ENCODE results near the gene SLC14A1. TPM values are rescaled to one million over a fixed set of nuclear protein-coding genes. Genes with fewer than 3 reads are reported as not detected.
A peak's percentile ranks its signal among the peaks of the same experiment; 100 is the strongest.

Gene SLC14A1
- total and polyA plus RNA-seq, 10 donors = 3.4 to 26.0 (median 9.2) TPM

DNA sequence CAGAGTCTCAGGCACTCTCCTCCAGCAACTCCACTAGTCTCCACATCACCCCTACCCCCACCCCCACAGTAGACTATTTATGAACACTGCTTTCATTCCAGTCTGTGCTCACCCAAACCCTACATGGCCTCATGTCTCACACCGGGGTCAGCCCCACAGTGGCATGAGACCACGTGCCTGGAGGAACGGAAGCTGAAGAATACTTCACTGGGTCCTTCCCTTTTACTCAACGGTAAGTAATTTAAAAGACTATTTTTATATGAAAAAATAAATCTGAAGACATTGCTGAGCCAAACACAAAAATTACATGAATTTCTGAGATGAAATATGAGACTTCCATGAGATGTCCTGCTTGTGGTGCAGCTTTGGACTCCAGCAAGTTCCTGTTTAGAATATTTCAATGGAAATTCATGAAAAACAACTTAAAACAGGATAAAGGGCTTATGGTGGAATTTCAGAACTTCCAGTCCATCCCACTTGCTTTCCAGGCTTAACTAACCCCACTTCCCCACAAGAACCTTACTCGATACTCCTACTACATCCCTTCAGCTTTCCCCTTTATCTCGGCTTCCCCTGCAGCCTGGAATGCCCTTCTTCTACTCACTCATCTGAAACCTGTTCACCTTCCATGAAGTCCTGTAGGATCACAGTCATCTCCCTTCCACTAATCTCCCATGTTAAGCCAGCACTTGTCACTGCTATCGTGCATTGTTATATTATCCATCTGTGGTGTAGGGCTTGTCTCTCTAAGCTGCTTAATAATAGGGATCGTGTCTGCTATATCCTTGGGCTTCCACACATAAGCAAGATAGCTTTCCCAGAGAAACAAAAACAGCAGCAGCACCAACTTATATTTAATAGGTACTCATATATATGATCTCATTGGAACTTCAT lies 47.9 kb downstream of the SLC14A1 start:
- TF ChIP-seq, protein P1, sequence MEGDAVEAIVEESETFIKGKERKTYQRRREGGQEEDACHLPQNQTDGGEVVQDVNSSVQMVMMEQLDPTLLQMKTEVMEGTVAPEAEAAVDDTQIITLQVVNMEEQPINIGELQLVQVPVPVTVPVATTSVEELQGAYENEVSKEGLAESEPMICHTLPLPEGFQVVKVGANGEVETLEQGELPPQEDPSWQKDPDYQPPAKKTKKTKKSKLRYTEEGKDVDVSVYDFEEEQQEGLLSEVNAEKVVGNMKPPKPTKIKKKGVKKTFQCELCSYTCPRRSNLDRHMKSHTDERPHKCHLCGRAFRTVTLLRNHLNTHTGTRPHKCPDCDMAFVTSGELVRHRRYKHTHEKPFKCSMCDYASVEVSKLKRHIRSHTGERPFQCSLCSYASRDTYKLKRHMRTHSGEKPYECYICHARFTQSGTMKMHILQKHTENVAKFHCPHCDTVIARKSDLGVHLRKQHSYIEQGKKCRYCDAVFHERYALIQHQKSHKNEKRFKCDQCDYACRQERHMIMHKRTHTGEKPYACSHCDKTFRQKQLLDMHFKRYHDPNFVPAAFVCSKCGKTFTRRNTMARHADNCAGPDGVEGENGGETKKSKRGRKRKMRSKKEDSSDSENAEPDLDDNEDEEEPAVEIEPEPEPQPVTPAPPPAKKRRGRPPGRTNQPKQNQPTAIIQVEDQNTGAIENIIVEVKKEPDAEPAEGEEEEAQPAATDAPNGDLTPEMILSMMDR (IDR thresholded peaks at IDR 0.05 in 8 of 11, conservative IDR thresholded peaks at IDR 0.05 in 3 of 11) = no peak
- no peak for TF ChIP-seq POLR2A (IDR thresholded peaks at IDR 0.05)
- no peak for TF ChIP-seq POLR2AphosphoS5 (IDR thresholded peaks at IDR 0.05)
- H3K27me3 ChIP-seq (replicated peaks in 1 of 7) = peaks cover 0 to 4% (median 0%) of the 10 kb centered on the region in 7 donors
- H3K4me3 ChIP-seq = no peak overlapping the region
- 80 to 92% (median 89%) methylated on average over 8 of the region's 8 CpGs for WGBS, 5 donors
- H3K36me3 ChIP-seq = no peaks in the 10 kb centered on the region
- no peaks in the 10 kb centered on the region for H3K9me3 ChIP-seq
- no peak for DNase-seq
- intact Hi-C loops (cut with DNase I; ENCODE audit: low total_unique reads) = no loop called here
- H3K27ac ChIP-seq = no peak overlapping the region
- peaks cover 0 to 29% (median 21%) of the 10 kb centered on the region in 6 donors for H3K4me1 ChIP-seq

DNA sequence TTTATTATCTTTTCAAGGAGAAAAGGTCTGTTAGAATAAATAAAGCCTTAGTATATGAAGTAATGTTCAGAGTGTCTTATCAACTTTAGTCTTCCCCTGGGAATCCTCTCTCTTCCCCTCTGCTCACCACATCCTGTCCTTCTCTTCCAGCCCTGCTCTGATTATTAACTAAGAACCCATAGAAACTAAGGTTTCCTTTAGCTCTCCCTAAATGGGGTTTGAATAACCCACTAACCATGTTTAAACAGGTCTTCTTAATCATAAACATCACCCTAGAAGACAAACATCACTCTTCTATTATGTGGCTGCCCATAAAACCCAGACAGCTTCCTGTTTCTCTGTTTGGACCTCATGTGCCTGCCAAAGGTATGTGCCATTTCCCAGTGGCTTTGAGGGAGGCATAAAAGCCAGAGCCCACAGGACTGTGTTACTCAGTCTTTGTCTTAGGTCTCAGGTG lies 50.1 kb downstream of the SLC14A1 start:
- Histone ChIP-seq H3K4me1 (peaks cover 0 to 29% (median 21%) of the 10 kb centered on the region in 6 donors), H3K9me3 (no peaks in the 10 kb centered on the region), H3K27ac (peak overlapping the region in 1 of 8 donors; percentile 2), H3K36me3 (no peaks in the 10 kb centered on the region), H3K27me3 (replicated peaks in 1 of 7) (peaks cover 0 to 4% (median 0%) of the 10 kb centered on the region in 7 donors), H3K4me3 (no peak overlapping the region)
- DNase-seq = no peak
- TF ChIP-seq, protein P1 (IDR thresholded peaks at IDR 0.05 in 8 of 11, conservative IDR thresholded peaks at IDR 0.05 in 3 of 11) = no peak
- TF ChIP-seq POLR2A (IDR thresholded peaks at IDR 0.05) = no peak
- no peak for TF ChIP-seq POLR2AphosphoS5 (IDR thresholded peaks at IDR 0.05)
- intact Hi-C loops (cut with DNase I; ENCODE audit: low total_unique reads) = no loop called here

DNA sequence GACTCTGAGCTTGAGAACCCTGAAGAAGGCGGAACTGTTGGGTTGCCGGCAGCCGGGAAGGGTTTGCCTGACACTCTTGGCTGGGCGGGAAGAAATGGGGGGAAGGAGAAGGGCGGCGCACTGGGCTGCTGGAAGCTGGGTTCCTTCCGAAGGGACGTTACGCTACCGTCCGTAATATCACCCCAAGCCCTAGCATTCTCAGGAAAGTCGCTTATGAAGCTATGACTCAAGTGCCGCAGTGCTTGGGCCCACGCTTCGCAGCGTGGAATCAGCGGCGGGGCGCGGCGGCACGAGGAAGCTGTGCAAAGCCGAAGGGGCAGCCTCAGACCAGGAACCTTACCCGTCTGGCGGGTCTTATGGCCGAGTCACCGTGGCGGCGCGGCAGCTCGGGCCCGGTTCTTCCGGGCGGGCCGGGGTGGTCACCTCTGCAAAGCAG lies 51.3 kb downstream of the SLC14A1 start:
- Histone ChIP-seq H3K36me3 (no peaks in the 10 kb centered on the region), H3K27me3 (replicated peaks in 1 of 7) (peaks cover 0 to 4% (median 0%) of the 10 kb centered on the region in 7 donors), H3K27ac (peak overlapping the region; percentile 39 to 82 (median 76)), H3K4me3 (peak overlapping the region; percentile 30 to 72 (median 46)), H3K4me1 (peaks cover 0 to 29% (median 21%) of the 10 kb centered on the region in 6 donors), H3K9me3 (no peaks in the 10 kb centered on the region)
- TF ChIP-seq POLR2A (IDR thresholded peaks at IDR 0.05) (no peak), POLR2AphosphoS5 (IDR thresholded peaks at IDR 0.05) (peak; percentile 77 to 83 (median 82))
- intact Hi-C loops (cut with DNase I; ENCODE audit: low total_unique reads) = no loop called here
- WGBS, 5 donors = 2 to 10% (median 6%) methylated on average over 17 to 35 of the region's 35 CpGs
- peak; percentile 88 for DNase-seq

DNA sequence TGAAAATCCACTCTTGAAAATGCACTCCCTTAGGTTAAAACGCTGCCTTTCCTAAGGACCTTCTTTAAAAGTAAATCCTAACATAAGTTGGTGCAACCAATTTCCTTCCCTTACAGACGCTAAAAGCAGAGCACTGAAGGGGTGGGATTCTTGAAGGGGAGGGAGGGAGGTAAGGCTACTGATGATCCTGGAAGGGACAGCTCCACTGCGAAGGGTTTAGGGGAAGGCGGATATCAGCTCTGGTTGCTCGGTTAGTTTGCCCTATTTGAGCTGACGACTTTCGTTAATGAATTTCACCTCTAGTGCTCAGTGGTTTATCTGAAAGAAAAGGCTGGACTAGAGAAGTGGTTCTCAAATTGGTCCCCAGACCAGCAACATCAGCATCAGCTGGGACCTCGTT lies 51.8 kb downstream of the SLC14A1 start:
- no peaks in the 10 kb centered on the region for H3K36me3 ChIP-seq
- TF ChIP-seq POLR2AphosphoS5 (IDR thresholded peaks at IDR 0.05) (no peak), POLR2A (IDR thresholded peaks at IDR 0.05) (no peak)
- TF ChIP-seq, protein P1 (IDR thresholded peaks at IDR 0.05 in 8 of 11, conservative IDR thresholded peaks at IDR 0.05 in 3 of 11) = no peak
- peaks cover 0 to 5% (median 0%) of the 10 kb centered on the region in 7 donors for H3K27me3 ChIP-seq (replicated peaks in 1 of 7)
- DNase-seq = no peak
- peak overlapping the region; percentile 30 to 72 (median 46) for H3K4me3 ChIP-seq
- 42 to 53% (median 51%) methylated on average over 8 of the region's 8 CpGs for WGBS, 5 donors
- intact Hi-C loops (cut with DNase I; ENCODE audit: low total_unique reads) = no loop called here
- H3K9me3 ChIP-seq = no peaks in the 10 kb centered on the region
- peak overlapping the region in 7 of 8 donors; percentile 58 to 82 (median 77) for H3K27ac ChIP-seq
- H3K4me1 ChIP-seq = peaks cover 0 to 29% (median 21%) of the 10 kb centered on the region in 6 donors
